Breast epithelium (tissue), 3 donors: Measurements from ENCODE around the gene RCHY1.

Source experiments
- POLR2A ChIP-seq: fragments of 450-650 bp; IDR thresholded peaks from one replicate; pipeline ENCODE4 v1.6.1; 2016; ENCODE audit warnings: antibody characterized with exemption, mild to moderate bottlenecking, moderate library complexity
- TF ChIP-seq, protein P1 (sequence below), 3 donors: fragments of 450-650 bp; IDR thresholded peaks; one replicate each; pipeline ENCODE4 v1.5.1; 2016 to 2017; ENCODE audit warnings: antibody characterized with exemption in 3 of 3, mild to moderate bottlenecking in 3 of 3, moderate library complexity in 3 of 3

DNA sequence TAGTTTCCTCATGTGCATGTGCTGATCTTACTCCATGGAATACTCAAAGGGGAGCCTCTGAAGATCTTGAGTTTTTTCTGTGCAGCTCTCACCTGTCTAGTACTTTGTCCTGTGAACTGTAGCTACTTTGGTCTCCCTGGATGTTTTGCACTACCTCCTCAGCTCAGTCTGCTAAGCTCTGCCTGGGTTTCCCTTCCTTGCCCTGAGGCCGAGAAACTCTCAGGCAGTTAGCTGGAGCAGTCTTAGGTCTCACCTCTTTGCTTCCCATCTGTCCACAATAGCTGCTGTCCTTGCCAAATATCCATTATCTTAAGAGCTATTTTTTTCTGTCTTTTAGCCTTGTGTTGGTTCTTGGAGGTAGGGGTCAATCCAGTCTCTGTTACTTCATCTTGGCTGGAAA is 11.7 kb upstream of the RCHY1 start:
- TF ChIP-seq, protein P1, sequence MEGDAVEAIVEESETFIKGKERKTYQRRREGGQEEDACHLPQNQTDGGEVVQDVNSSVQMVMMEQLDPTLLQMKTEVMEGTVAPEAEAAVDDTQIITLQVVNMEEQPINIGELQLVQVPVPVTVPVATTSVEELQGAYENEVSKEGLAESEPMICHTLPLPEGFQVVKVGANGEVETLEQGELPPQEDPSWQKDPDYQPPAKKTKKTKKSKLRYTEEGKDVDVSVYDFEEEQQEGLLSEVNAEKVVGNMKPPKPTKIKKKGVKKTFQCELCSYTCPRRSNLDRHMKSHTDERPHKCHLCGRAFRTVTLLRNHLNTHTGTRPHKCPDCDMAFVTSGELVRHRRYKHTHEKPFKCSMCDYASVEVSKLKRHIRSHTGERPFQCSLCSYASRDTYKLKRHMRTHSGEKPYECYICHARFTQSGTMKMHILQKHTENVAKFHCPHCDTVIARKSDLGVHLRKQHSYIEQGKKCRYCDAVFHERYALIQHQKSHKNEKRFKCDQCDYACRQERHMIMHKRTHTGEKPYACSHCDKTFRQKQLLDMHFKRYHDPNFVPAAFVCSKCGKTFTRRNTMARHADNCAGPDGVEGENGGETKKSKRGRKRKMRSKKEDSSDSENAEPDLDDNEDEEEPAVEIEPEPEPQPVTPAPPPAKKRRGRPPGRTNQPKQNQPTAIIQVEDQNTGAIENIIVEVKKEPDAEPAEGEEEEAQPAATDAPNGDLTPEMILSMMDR (IDR thresholded peaks at IDR 0.05) = no peak
- TF ChIP-seq POLR2A = no peak
